H1 (cell line): ENCODE data around the gene PKMYT1. TPM values are rescaled to one million over a fixed set of nuclear protein-coding genes. Genes with fewer than 3 reads are reported as not detected.

Experiments
- CEBPB ChIP-seq: IDR thresholded peaks from 2 replicates; pipeline ENCODE4 v1.6.1; 2012; ENCODE audit warnings: low read depth, low read length
- CTBP2 ChIP-seq: IDR thresholded peaks from 2 replicates; pipeline ENCODE4 v1.7.0; 2011; ENCODE audit warnings: borderline replicate concordance, mild to moderate bottlenecking, moderate library complexity, mixed read lengths, low read length; ENCODE audit not compliant: insufficient read depth, insufficient read length
- EZH2 ChIP-seq: fragments of 200-600 bp; sonication (generic); IDR thresholded peaks from 2 replicates; pipeline ENCODE4 v1.7.1; 2012; ENCODE audit warnings: low read depth, mild to moderate bottlenecking, moderate library complexity, low read length, inconsistent platforms; ENCODE audit not compliant: severe bottlenecking
- PHF8 ChIP-seq: fragments of 200-600 bp; sonication (generic); conservative IDR thresholded peaks from 2 replicates; pipeline ENCODE4 v1.7.1; 2012; ENCODE audit warnings: low read depth, mild to moderate bottlenecking, inconsistent platforms, low read length, moderate library complexity
- POLR2AphosphoS5 ChIP-seq: IDR thresholded peaks from 2 replicates; pipeline ENCODE4 v1.6.1; 2011; ENCODE audit warnings: low read depth, low read length
- SIX5 ChIP-seq: IDR thresholded peaks from 2 replicates; pipeline ENCODE4 v1.6.1; 2011; ENCODE audit warnings: mild to moderate bottlenecking, low read depth, low read length
- SP4 ChIP-seq: IDR thresholded peaks from 2 replicates; pipeline ENCODE4 v1.6.1; 2012; ENCODE audit warnings: low read length, inconsistent platforms
- TEAD4 ChIP-seq: IDR thresholded peaks from 2 replicates; pipeline ENCODE4 v1.6.1; 2012; ENCODE audit warnings: low read depth, low read length, inconsistent platforms, mixed read lengths
- polyA plus RNA-seq, 7 experiments: library from polyadenylated mRNA; depleted of rRNA in 3 of 7; stranded (reverse) in 5 of 7; unstranded in 2 of 7; fragments of >200 nt in 5 of 7; fragments of 200-250 nt in 2 of 7; gene quantifications; 1 replicate in 5 of 7; 2 replicates in 1 of 7; 4 replicates in 1 of 7; pipeline versions ENCODE4 v1.2.1 to v1.2.3, GENCODE V29; 2011 to 2013; ENCODE audit warnings: missing spikeins in 2 of 7, mixed read lengths in 2 of 7
- total RNA-seq: library from RNA; stranded (reverse); fragmentation: NEBNext Ultra II Directional; extraction: Animal tissue kit (Norgen Biotek cat#: 25700); gene quantifications from 2 replicates; pipeline ENCODE4 v1.2.1, GENCODE V29; 2021
- TF ChIP-seq, protein P1 (sequence below): IDR thresholded peaks from 2 replicates; pipeline ENCODE4 v1.6.1; 2012; ENCODE audit warnings: low read length, inconsistent platforms

PKMYT1 gene
- total and polyA plus RNA-seq, 2 of the 8 experiments (the other 6 are each of a cell fraction or from before 2014, with no cell fraction given): 74.7 to 85.2 TPM

GRCh38 chr16:2971134-2971984 lies 8.9 kb downstream of the PKMYT1 start (continued):
- TF ChIP-seq, protein P1, sequence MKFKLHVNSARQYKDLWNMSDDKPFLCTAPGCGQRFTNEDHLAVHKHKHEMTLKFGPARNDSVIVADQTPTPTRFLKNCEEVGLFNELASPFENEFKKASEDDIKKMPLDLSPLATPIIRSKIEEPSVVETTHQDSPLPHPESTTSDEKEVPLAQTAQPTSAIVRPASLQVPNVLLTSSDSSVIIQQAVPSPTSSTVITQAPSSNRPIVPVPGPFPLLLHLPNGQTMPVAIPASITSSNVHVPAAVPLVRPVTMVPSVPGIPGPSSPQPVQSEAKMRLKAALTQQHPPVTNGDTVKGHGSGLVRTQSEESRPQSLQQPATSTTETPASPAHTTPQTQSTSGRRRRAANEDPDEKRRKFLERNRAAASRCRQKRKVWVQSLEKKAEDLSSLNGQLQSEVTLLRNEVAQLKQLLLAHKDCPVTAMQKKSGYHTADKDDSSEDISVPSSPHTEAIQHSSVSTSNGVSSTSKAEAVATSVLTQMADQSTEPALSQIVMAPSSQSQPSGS: no peak
- TF ChIP-seq PHF8: no peak
- no peak for TF ChIP-seq SP4
- TF ChIP-seq POLR2AphosphoS5: peak; percentile 61; the same call in 1 of the 2 replicates
- TF ChIP-seq TEAD4: no peak
- no peak for TF ChIP-seq EZH2
- no peak for TF ChIP-seq SIX5
- TF ChIP-seq CEBPB: no peak
- TF ChIP-seq CTBP2: no peak
- TF ChIP-seq, all 59 proteins: peak for 3
